PC-3 (cell line): ENCODE measurements around the gene WDR27.

Experiments
- CTCF ChIP-seq: fragments of 300-600 bp; sonication (generic); conservative IDR thresholded peaks from 2 replicates; pipeline ENCODE4 v1.5.1; 2017; ENCODE audit warnings: antibody characterized with exemption, low read depth, mild to moderate bottlenecking, low read length
- EZH2 ChIP-seq: fragments of 300-600 bp; sonication (generic); IDR thresholded peaks from one replicate; pipeline ENCODE4 v1.6.1; 2017; ENCODE audit warnings: antibody characterized with exemption, mild to moderate bottlenecking, low read length; ENCODE audit not compliant: unreplicated experiment

GRCh38 chr6:169470790-169471189 lies 231.0 kb downstream of the WDR27 start:
- TF ChIP-seq CTCF (no peak), EZH2 (no peak)
